GM10266 (cell line): ENCODE results near the gene TDRD9.
A peak's percentile ranks its signal among the peaks of the same experiment; 100 is the strongest.
"Not testable (repeated sequence)": the region's sequence is repeated elsewhere in the genome, so short reads cannot be mapped to it uniquely, and the experiment has no call there.

ENCODE experiments used
- DNase-seq: peaks from one replicate; pipeline ENCODE4 v3.0.0; 2012; ENCODE audit errors: extremely low spot score
- CTCF ChIP-seq: IDR thresholded peaks from 2 replicates; pipeline ENCODE4 v1.5.1; 2012; ENCODE audit warnings: mild to moderate bottlenecking, low read depth; ENCODE audit not compliant: control insufficient read depth, insufficient read depth; ENCODE audit errors: missing control alignments

TDRD9 gene

GRCh38 chr14:103969961-103970360 is 41.7 kb downstream of the TDRD9 start:
- DNase-seq, result no peak

GRCh38 chr14:103973354-103973753 is 45.1 kb downstream of the TDRD9 start:
- no peak for TF ChIP-seq CTCF
- DNase-seq, result no peak

More at GRCh38 chr14:103969961-103970360, 41.7 kb downstream of the TDRD9 start:
- TF ChIP-seq CTCF, result no peak

- TF ChIP-seq CTCF, result no peak
- no peak for DNase-seq
Observed at GRCh38 chr14:103974575-103974974, 46.3 kb downstream of the TDRD9 start.

GRCh38 chr14:103980623-103981238 is 52.5 kb downstream of the TDRD9 start:
- peak; percentile 32 for TF ChIP-seq CTCF
- not testable (repeated sequence) for DNase-seq

GRCh38 chr14:103984196-103984595 is 55.9 kb downstream of the TDRD9 start:
- TF ChIP-seq CTCF, result no peak
- DNase-seq, result no peak

GRCh38 chr14:103989034-103989433 is 60.8 kb downstream of the TDRD9 start:
- no peak for DNase-seq
- no peak for TF ChIP-seq CTCF

GRCh38 chr14:103989964-103990363 is 61.7 kb downstream of the TDRD9 start:
- TF ChIP-seq CTCF, result no peak
- DNase-seq, result no peak
